Measurements from ENCODE around the gene CERS2. TPM values are rescaled to one million over a fixed set of nuclear protein-coding genes. Genes with fewer than 3 reads are reported as not detected.

Gene CERS2
- total and polyA plus RNA-seq, 2 of the 13 experiments (the other 11 are each of a cell fraction or from before 2014, with no cell fraction given) = 269 to 298 TPM

GRCh38 chr1:150979092-150980056 is 4.7 kb upstream of the CERS2 start (continued):
- no peak for TF ChIP-seq RBFOX2 (IDR thresholded peaks at IDR 0.05; ENCODE audit: low read depth, low read length)
- no peak for TF ChIP-seq ONECUT2 (CRISPR knock-in tag; IDR thresholded peaks at IDR 0.05)
- no peak for TF ChIP-seq SIX4 (CRISPR knock-in tag; IDR thresholded peaks at IDR 0.05)
- TF ChIP-seq MLLT10 (CRISPR knock-in tag; IDR thresholded peaks at IDR 0.05) = no peak
- no peak for TF ChIP-seq SCMH1 (CRISPR knock-in tag; IDR thresholded peaks at IDR 0.05; ENCODE audit: borderline replicate concordance)
- TF ChIP-seq, protein P1, sequence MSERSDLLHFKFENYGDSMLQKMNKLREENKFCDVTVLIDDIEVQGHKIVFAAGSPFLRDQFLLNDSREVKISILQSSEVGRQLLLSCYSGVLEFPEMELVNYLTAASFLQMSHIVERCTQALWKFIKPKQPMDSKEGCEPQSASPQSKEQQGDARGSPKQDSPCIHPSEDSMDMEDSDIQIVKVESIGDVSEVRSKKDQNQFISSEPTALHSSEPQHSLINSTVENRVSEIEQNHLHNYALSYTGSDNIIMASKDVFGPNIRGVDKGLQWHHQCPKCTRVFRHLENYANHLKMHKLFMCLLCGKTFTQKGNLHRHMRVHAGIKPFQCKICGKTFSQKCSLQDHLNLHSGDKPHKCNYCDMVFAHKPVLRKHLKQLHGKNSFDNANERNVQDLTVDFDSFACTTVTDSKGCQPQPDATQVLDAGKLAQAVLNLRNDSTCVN (CRISPR knock-in tag; IDR thresholded peaks at IDR 0.05; ENCODE audit: borderline replicate concordance) = no peak
- TF ChIP-seq HOXA3 (CRISPR knock-in tag; IDR thresholded peaks at IDR 0.05) = peak; percentile 52; the same call in 1 of the 2 replicates
- TF ChIP-seq, protein P2, sequence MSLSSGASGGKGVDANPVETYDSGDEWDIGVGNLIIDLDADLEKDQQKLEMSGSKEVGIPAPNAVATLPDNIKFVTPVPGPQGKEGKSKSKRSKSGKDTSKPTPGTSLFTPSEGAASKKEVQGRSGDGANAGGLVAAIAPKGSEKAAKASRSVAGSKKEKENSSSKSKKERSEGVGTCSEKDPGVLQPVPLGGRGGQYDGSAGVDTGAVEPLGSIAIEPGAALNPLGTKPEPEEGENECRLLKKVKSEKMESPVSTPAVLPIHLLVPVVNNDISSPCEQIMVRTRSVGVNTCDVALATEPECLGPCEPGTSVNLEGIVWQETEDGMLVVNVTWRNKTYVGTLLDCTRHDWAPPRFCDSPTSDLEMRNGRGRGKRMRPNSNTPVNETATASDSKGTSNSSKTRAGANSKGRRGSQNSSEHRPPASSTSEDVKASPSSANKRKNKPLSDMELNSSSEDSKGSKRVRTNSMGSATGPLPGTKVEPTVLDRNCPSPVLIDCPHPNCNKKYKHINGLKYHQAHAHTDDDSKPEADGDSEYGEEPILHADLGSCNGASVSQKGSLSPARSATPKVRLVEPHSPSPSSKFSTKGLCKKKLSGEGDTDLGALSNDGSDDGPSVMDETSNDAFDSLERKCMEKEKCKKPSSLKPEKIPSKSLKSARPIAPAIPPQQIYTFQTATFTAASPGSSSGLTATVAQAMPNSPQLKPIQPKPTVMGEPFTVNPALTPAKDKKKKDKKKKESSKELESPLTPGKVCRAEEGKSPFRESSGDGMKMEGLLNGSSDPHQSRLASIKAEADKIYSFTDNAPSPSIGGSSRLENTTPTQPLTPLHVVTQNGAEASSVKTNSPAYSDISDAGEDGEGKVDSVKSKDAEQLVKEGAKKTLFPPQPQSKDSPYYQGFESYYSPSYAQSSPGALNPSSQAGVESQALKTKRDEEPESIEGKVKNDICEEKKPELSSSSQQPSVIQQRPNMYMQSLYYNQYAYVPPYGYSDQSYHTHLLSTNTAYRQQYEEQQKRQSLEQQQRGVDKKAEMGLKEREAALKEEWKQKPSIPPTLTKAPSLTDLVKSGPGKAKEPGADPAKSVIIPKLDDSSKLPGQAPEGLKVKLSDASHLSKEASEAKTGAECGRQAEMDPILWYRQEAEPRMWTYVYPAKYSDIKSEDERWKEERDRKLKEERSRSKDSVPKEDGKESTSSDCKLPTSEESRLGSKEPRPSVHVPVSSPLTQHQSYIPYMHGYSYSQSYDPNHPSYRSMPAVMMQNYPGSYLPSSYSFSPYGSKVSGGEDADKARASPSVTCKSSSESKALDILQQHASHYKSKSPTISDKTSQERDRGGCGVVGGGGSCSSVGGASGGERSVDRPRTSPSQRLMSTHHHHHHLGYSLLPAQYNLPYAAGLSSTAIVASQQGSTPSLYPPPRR (CRISPR knock-in tag; IDR thresholded peaks at IDR 0.05; ENCODE audit: borderline replicate concordance) = no peak
- TF ChIP-seq NFRKB (IDR thresholded peaks at IDR 0.05) = no peak
- no peak for TF ChIP-seq NFE2 (CRISPR knock-in tag; IDR thresholded peaks at IDR 0.05)
- TF ChIP-seq, protein P3, sequence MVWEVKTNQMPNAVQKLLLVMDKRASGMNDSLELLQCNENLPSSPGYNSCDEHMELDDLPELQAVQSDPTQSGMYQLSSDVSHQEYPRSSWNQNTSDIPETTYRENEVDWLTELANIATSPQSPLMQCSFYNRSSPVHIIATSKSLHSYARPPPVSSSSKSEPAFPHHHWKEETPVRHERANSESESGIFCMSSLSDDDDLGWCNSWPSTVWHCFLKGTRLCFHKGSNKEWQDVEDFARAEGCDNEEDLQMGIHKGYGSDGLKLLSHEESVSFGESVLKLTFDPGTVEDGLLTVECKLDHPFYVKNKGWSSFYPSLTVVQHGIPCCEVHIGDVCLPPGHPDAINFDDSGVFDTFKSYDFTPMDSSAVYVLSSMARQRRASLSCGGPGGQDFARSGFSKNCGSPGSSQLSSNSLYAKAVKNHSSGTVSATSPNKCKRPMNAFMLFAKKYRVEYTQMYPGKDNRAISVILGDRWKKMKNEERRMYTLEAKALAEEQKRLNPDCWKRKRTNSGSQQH (CRISPR knock-in tag; IDR thresholded peaks at IDR 0.05; ENCODE audit: low read depth) = no peak
- no peak for TF ChIP-seq ZNF225 (CRISPR knock-in tag; IDR thresholded peaks at IDR 0.05)
- TF ChIP-seq ZNF772 (CRISPR knock-in tag; IDR thresholded peaks at IDR 0.05) = no peak
- no peak for TF ChIP-seq TCF12 (IDR thresholded peaks at IDR 0.05)
- no peak for TF ChIP-seq TCF12 (CRISPR knock-in tag; IDR thresholded peaks at IDR 0.05)
- peak; percentile 63; the same call in 1 of the 2 replicates for TF ChIP-seq ATF2 (CRISPR knock-in tag; IDR thresholded peaks at IDR 0.05)
- TF ChIP-seq ZNF660 (CRISPR knock-in tag; IDR thresholded peaks at IDR 0.05; ENCODE audit: borderline replicate concordance, low read depth) = no peak
- TF ChIP-seq ZNF124 (CRISPR knock-in tag; IDR thresholded peaks at IDR 0.05) = peak; percentile 84; the same call in 1 of the 2 replicates
- 0 out of 2 replicates have a peak, but pooled peaks have one; percentile 51 for TF ChIP-seq ZNF343 (CRISPR knock-in tag; IDR thresholded peaks at IDR 0.05)
- TF ChIP-seq JUN (CRISPR knock-in tag; IDR thresholded peaks at IDR 0.05) = no peak
